Occipital lobe (tissue), 3 donors: ENCODE results near the gene WDCP. TPM values are rescaled to one million over a fixed set of nuclear protein-coding genes. Genes with fewer than 3 reads are reported as not detected.

Source experiments
- DNase-seq: peaks from one replicate; lab custom pipeline; 2025; lab: John Stamatoyannopoulos, UW
- small RNA-seq: library from RNA; depleted of rRNA; stranded (forward); fragments of <200 nt; gene quantifications from one replicate; pipeline ENCODE3, GENCODE V24; 2014
- total RNA-seq: library from RNA; depleted of rRNA; stranded (reverse); fragments of >200 nt; gene quantifications from one replicate; pipeline ENCODE4 v1.2.3, GENCODE V29; 2014

WDCP gene
- total RNA-seq, 1 donor from 2014 or later = 23.7 TPM

DNA sequence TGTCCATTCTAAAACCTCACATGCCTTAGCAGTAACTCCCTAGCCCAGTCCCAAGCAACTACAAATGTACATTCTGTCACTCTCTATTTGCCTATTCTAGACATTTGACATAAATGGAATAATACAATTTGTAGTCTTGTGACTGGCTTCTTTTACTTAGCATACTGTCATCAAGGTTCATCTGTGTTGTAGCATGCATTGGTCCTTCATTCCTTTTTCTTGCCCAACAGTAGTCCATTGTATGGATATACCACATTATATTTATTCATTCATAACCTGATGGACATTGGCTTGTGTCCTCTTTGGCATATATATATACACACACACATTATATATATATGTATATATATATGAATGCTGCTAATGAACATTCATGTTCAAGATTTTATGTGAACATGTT, 39.5 kb downstream of the WDCP start:
- DNase-seq = no peak

DNA sequence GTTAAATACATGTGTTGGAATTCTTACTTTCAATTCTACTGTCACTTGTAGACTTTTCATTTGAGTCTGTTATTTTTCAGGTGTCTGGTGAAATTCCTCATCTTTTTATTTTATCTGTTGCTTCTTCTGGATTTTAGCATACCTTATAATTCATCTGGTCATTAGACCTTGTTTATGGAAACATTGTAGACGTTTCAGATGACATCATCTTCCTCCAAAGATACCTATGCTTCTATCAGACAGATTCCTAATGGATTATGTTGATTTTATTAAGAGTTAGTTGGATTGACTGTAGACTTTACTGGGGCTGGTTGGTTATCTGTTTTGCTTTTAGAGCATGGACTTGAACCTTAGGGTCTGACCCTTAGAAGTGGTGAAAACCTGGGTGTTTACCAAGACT, 52.6 kb downstream of the WDCP start:
- DNase-seq = no peak

DNA sequence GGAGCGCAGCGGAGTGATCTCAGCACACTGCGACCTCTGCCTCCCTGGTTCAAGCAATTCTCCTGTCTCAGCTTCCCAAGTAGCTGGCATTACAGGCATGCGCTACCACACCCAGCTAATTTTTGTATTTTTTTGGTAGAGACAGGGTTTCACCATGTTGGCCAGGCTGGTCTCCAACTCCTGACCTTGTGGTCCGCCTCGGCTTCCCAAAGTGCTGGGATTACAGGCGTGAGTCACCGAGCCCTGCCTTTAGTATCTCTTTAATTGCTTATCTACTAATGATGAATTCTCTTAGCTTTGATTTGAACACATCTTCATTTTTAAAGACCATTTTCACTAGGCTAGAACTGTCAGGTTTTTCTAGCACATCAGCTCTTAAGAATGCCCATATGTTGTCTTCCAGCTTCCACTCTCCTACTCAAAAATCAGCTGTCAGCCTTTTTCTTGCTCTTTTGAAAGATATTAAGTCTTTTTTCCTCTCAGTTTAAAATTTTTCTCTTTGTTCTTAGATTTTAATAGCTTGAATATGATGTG, 53.4 kb downstream of the WDCP start:
- DNase-seq = no peak

DNA sequence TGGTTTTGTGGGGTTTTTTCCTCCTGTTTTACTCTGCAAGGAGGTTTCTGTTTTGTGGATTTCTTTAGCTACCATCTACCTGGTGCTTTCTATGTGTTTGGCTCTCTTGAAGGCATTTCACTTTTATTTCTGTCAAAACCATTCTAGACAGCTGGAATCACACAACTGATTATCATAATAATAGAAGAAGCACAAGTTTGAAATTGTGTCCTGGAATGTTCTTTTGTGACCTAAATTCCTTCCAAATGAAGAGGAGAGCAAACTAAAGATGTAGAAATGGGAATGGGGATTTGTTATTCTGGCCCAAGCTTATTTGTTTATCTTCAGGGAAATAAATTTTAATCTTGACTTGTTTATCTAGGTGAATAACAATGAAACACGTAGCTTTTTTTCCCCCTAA, 54.3 kb downstream of the WDCP start:
- DNase-seq = no peak

DNA sequence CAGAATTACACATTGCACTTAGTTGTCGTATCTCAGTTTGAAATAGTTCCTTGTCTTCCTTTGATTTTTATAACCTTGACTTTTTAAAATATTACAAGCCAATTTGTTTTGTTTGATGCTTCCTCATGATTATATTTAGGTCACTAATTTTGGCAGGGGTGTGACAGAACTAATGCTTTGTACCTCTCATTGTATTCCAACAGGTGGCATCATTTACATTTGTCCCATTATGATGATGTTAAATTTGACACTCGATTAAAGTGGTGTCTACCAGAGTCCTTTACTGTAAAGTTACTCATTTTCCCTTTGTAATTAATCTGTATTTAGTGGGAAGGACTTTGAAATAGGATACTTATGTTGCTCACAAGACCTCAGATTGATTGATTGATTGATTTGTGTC, 58.8 kb downstream of the WDCP start:
- no peak for DNase-seq

Small RNA genes lying within 50 kb of the gene (small RNA-seq; reads per million reads assigned to genes)
- gene RN7SL610P (not detected), gene RNU6-370P (not detected)

Other genes starting within 250 kb of the WDCP start
- gene ATAD2B, start 120.3 kb downstream of the WDCP start, total RNA-seq = 68.5 TPM
- 53.5 TPM for gene UBXN2A, start 106.9 kb downstream of the WDCP start, total RNA-seq
- not detected for gene MFSD2B, start 37.3 kb downstream of the WDCP start, total RNA-seq
- gene FKBP1B, start 2.4 kb upstream of the WDCP start, total RNA-seq = 60.0 TPM
- 124 TPM for gene SF3B6, start 28.9 kb upstream of the WDCP start, total RNA-seq
- 11.9 TPM for gene TP53I3, start 37.4 kb upstream of the WDCP start, total RNA-seq
- gene PFN4, start 75.9 kb upstream of the WDCP start, total RNA-seq = 0.47 TPM
- 109 TPM for gene FAM228B, start 76.1 kb upstream of the WDCP start, total RNA-seq
- 3.9 TPM for gene FAM228A, start 127.7 kb upstream of the WDCP start, total RNA-seq